ENCODE data around the gene TRPC6.

The TRPC6 gene

DNA sequence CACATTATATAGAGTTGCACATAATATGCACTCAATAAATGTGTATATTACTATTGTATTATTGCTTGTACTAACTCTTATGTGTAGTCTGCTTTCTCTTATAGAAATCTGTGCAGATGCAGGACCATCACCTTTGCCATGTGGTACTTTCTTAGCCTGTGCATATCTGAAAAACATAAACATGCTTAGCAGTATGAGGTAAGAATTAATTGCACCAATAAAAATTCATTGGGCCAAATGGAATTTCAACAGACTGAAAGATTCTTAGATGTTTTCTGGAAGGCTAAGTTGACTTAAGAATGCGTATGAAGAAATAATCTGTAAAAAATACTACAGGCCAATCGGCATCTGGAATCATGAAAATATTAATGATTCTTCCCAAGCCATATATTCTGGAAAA is 55.3 kb downstream of the TRPC6 start:
- H3K9me3 ChIP-seq (ENCODE audit: control insufficient read depth in 2 of 2, low read length in 2 of 2): no peaks in the 10 kb centered on the region
- no peaks in the 10 kb centered on the region for H3K4me1 ChIP-seq (ENCODE audit: control insufficient read depth in 2 of 2, insufficient read depth in 2 of 2, low read length in 2 of 2)
- H3K4me3 ChIP-seq (ENCODE audit: low read length in 2 of 2): no peak overlapping the region
- no peak overlapping the region for H3K9ac ChIP-seq (ENCODE audit: low read depth in 1 of 2, low read length in 2 of 2)
- no peaks in the 10 kb centered on the region for H3K27me3 ChIP-seq (ENCODE audit: control insufficient read depth in 2 of 2, insufficient read depth in 2 of 2, low read length in 2 of 2)
- H3K36me3 ChIP-seq (ENCODE audit: control insufficient read depth in 2 of 2, insufficient read depth in 2 of 2, low read length in 2 of 2): no peaks in the 10 kb centered on the region
- H3K27ac ChIP-seq (ENCODE audit: low read depth in 2 of 2, low read length in 2 of 2): no peak overlapping the region

DNA sequence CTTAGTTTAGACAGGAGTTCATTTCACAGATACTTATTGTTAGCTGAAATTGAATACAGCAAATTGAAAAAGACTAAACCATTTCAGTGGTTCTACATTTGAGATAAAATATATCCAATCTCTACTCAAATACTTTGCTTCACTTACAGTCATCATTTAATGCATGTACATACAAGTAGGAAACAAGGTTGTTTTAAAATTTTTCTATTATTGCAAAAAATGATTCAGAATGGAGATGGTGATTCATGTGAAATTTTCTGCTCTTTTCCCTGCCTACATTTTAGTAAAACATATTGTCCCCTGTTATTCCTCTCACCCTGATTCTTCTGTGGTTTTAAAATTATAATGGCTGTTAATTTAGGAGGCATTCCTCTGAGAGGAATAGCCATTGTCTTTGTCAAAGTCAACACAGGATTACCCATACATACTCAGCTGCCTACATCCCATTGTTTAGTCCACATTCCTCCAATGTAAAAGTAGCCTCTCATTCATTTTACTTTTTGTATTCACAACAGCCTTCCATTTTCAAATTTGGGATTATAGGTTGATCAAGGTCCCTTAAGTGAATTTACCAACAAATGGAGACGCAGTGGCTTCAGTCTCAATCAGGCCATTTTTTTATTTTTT is 60.1 kb downstream of the TRPC6 start:
- H3K36me3 ChIP-seq (ENCODE audit: control insufficient read depth in 2 of 2, insufficient read depth in 2 of 2, low read length in 2 of 2): no peaks in the 10 kb centered on the region
- H3K4me3 ChIP-seq (ENCODE audit: low read length in 2 of 2): no peak overlapping the region
- H3K9me3 ChIP-seq (ENCODE audit: control insufficient read depth in 2 of 2, low read length in 2 of 2): no peaks in the 10 kb centered on the region
- H3K27me3 ChIP-seq (ENCODE audit: control insufficient read depth in 2 of 2, insufficient read depth in 2 of 2, low read length in 2 of 2): no peaks in the 10 kb centered on the region
- no peaks in the 10 kb centered on the region for H3K4me1 ChIP-seq (ENCODE audit: control insufficient read depth in 2 of 2, insufficient read depth in 2 of 2, low read length in 2 of 2)
- H3K27ac ChIP-seq (ENCODE audit: low read depth in 2 of 2, low read length in 2 of 2): no peak overlapping the region
- no peak overlapping the region for H3K9ac ChIP-seq (ENCODE audit: low read depth in 1 of 2, low read length in 2 of 2)

DNA sequence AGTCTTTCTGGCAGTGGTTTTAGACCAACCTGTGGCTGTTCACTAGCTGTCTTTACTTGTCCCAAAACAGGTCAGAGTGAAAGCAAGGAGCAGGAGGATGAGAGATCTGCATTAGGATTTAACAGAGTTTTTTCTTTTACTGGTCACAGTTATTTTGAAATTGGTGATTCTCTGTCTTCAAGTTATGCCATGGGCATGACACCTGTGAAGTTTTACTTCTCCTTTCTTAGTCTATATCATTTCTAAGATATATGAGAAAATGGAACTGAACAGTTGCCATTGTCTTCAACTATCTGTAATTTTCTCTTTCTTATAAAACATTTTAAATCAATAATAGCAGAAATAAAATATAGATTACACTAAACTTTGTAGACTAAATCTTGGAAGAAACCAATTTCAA is 60.6 kb downstream of the TRPC6 start:
- Histone ChIP-seq H3K27me3 (ENCODE audit: control insufficient read depth in 2 of 2, insufficient read depth in 2 of 2, low read length in 2 of 2) (no peaks in the 10 kb centered on the region), H3K27ac (ENCODE audit: low read depth in 2 of 2, low read length in 2 of 2) (no peak overlapping the region), H3K9me3 (ENCODE audit: control insufficient read depth in 2 of 2, low read length in 2 of 2) (no peaks in the 10 kb centered on the region), H3K4me1 (ENCODE audit: control insufficient read depth in 2 of 2, insufficient read depth in 2 of 2, low read length in 2 of 2) (no peaks in the 10 kb centered on the region), H3K9ac (ENCODE audit: low read depth in 1 of 2, low read length in 2 of 2) (no peak overlapping the region), H3K36me3 (ENCODE audit: control insufficient read depth in 2 of 2, insufficient read depth in 2 of 2, low read length in 2 of 2) (no peaks in the 10 kb centered on the region), H3K4me3 (ENCODE audit: low read length in 2 of 2) (no peak overlapping the region)

DNA sequence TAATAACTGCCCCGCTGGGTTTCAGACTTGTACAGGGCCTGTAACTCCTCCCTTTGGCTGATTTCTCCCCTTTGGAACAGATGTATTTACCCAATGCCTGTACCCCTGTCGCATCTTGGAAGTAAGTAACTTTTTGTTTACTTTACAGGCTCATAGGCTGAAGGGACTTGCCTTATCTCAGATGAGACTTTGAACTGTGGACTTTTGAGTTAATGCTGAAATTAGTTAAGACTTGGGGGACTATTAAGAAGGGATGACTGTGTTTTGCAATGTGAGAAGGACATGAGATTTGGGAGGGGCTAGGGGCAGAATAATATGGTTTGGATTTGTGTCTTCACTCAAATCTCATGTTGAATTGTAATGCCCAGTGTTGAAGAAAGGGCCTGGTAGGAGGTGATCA is 62.0 kb downstream of the TRPC6 start:
- Histone ChIP-seq H3K27me3 (ENCODE audit: control insufficient read depth in 2 of 2, insufficient read depth in 2 of 2, low read length in 2 of 2) (no peaks in the 10 kb centered on the region), H3K9me3 (ENCODE audit: control insufficient read depth in 2 of 2, low read length in 2 of 2) (no peaks in the 10 kb centered on the region), H3K36me3 (ENCODE audit: control insufficient read depth in 2 of 2, insufficient read depth in 2 of 2, low read length in 2 of 2) (no peaks in the 10 kb centered on the region), H3K9ac (ENCODE audit: low read depth in 1 of 2, low read length in 2 of 2) (no peak overlapping the region), H3K27ac (ENCODE audit: low read depth in 2 of 2, low read length in 2 of 2) (no peak overlapping the region), H3K4me1 (ENCODE audit: control insufficient read depth in 2 of 2, insufficient read depth in 2 of 2, low read length in 2 of 2) (no peaks in the 10 kb centered on the region), H3K4me3 (ENCODE audit: low read length in 2 of 2) (no peak overlapping the region)

DNA sequence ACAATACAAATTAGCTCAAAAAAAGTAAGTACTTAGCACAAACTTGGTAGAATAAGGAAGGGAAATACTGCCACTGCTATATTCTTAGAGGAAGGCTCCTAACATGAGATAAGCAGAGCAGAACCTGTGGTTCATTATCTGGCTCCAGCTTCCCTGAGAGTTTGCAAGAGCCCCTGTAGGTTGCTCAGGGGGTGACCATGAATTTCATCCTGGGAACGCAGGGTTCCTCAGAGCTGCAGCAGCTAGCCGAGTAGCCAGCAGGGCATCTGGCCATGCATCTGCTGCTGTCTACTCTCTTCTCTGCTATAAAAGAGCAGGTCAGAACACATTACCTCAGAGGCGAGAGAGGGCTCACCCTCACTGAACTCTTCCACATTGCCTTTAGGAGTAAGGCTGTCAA is 67.3 kb downstream of the TRPC6 start:
- H3K27me3 ChIP-seq (ENCODE audit: control insufficient read depth in 2 of 2, insufficient read depth in 2 of 2, low read length in 2 of 2): no peaks in the 10 kb centered on the region
- no peak overlapping the region for H3K27ac ChIP-seq (ENCODE audit: low read depth in 2 of 2, low read length in 2 of 2)
- no peaks in the 10 kb centered on the region for H3K4me1 ChIP-seq (ENCODE audit: control insufficient read depth in 2 of 2, insufficient read depth in 2 of 2, low read length in 2 of 2)
- H3K9ac ChIP-seq (ENCODE audit: low read depth in 1 of 2, low read length in 2 of 2): no peak overlapping the region
- H3K36me3 ChIP-seq (ENCODE audit: control insufficient read depth in 2 of 2, insufficient read depth in 2 of 2, low read length in 2 of 2): no peaks in the 10 kb centered on the region
- no peaks in the 10 kb centered on the region for H3K9me3 ChIP-seq (ENCODE audit: control insufficient read depth in 2 of 2, low read length in 2 of 2)
- no peak overlapping the region for H3K4me3 ChIP-seq (ENCODE audit: low read length in 2 of 2)

DNA sequence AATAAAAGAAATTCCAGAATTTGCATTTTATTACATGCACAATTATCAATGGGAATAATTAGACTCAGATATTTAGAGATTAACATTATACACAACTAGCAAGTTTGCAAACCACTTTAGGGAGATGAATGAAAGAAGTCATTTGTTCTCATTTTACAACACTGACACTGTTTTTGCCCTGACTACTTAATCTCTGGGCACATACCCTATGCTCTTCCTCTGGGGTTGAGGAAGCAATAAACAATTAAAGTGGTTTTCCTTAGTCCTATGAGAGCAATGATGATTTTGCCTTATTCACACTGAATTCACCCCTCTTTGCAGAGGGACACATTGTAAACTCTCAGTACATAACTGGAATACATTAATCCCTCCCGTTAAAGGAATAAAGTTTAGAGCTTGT is 72.7 kb downstream of the TRPC6 start:
- H3K9ac ChIP-seq (ENCODE audit: low read depth in 1 of 2, low read length in 2 of 2): no peak overlapping the region
- no peak overlapping the region for H3K4me3 ChIP-seq (ENCODE audit: low read length in 2 of 2)
- H3K9me3 ChIP-seq (ENCODE audit: control insufficient read depth in 2 of 2, low read length in 2 of 2): no peaks in the 10 kb centered on the region
- no peaks in the 10 kb centered on the region for H3K27me3 ChIP-seq (ENCODE audit: control insufficient read depth in 2 of 2, insufficient read depth in 2 of 2, low read length in 2 of 2)
- H3K27ac ChIP-seq (ENCODE audit: low read depth in 2 of 2, low read length in 2 of 2): no peak overlapping the region
- no peaks in the 10 kb centered on the region for H3K4me1 ChIP-seq (ENCODE audit: control insufficient read depth in 2 of 2, insufficient read depth in 2 of 2, low read length in 2 of 2)
- no peaks in the 10 kb centered on the region for H3K36me3 ChIP-seq (ENCODE audit: control insufficient read depth in 2 of 2, insufficient read depth in 2 of 2, low read length in 2 of 2)

DNA sequence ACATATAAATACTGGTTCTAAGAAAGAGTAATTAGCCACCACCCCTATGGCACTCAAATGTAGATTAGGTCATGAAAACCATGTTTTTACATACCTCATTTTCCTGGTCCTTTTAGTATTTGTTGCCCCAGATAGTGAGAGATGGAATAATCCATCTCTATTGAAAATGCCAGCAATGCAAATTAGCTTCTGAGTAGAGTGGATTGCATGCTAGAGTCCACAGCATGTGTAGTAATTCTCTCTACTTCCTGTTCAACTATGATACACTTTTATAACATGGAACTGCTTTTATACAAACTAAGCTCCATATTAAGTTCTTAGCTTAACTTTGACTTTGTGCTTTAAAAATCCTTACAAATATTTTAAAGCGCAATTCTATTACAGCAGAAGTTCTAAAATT is 73.2 kb downstream of the TRPC6 start:
- H3K27me3 ChIP-seq (ENCODE audit: control insufficient read depth in 2 of 2, insufficient read depth in 2 of 2, low read length in 2 of 2): no peaks in the 10 kb centered on the region
- no peaks in the 10 kb centered on the region for H3K36me3 ChIP-seq (ENCODE audit: control insufficient read depth in 2 of 2, insufficient read depth in 2 of 2, low read length in 2 of 2)
- no peaks in the 10 kb centered on the region for H3K4me1 ChIP-seq (ENCODE audit: control insufficient read depth in 2 of 2, insufficient read depth in 2 of 2, low read length in 2 of 2)
- H3K9me3 ChIP-seq (ENCODE audit: control insufficient read depth in 2 of 2, low read length in 2 of 2): no peaks in the 10 kb centered on the region
- H3K9ac ChIP-seq (ENCODE audit: low read depth in 1 of 2, low read length in 2 of 2): no peak overlapping the region
- no peak overlapping the region for H3K27ac ChIP-seq (ENCODE audit: low read depth in 2 of 2, low read length in 2 of 2)
- H3K4me3 ChIP-seq (ENCODE audit: low read length in 2 of 2): no peak overlapping the region

DNA sequence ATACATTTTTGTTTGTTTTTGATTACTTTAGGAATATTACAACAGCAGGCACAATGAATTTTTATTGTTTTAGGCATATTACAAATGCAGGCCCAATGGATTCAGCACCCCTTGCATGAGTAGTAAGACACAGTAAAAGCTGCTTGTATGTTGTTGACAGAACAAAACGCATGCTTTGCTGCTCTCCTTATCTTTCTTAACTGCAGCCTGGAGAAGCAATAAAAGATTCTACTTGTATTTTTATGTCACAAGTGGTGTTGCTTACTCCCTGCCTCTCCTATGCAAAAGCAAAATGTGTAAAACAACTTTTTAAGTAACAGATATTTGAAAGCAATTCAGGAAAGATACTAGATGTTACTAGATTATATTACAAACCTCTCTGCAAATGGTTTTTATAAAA is 73.9 kb downstream of the TRPC6 start:
- H3K9me3 ChIP-seq (ENCODE audit: control insufficient read depth in 2 of 2, low read length in 2 of 2): no peaks in the 10 kb centered on the region

DNA sequence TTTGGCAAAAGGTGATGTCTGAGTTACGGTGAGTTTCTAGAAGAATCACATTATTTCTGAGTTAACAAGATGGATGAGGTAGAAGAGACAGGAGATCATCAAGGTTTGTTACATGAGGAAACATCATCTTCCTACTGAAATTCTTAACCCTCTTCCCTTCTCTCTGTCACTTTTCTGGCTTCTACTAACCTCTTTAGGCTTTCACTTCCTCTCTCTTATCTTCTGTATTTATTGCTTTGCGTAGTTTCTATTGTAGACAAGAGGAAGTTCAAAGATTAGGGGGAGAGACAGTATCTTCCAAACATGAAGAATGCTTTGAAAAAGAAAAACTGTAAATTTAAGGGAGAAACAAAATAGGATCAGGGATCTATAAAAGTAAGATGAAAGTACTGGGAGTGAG is 75.4 kb downstream of the TRPC6 start:
- Histone ChIP-seq H3K36me3 (ENCODE audit: control insufficient read depth in 2 of 2, insufficient read depth in 2 of 2, low read length in 2 of 2) (no peaks in the 10 kb centered on the region), H3K9ac (ENCODE audit: low read depth in 1 of 2, low read length in 2 of 2) (no peak overlapping the region), H3K27me3 (ENCODE audit: control insufficient read depth in 2 of 2, insufficient read depth in 2 of 2, low read length in 2 of 2) (no peaks in the 10 kb centered on the region), H3K9me3 (ENCODE audit: control insufficient read depth in 2 of 2, low read length in 2 of 2) (no peaks in the 10 kb centered on the region), H3K4me1 (ENCODE audit: control insufficient read depth in 2 of 2, insufficient read depth in 2 of 2, low read length in 2 of 2) (no peaks in the 10 kb centered on the region), H3K4me3 (ENCODE audit: low read length in 2 of 2) (no peak overlapping the region), H3K27ac (ENCODE audit: low read depth in 2 of 2, low read length in 2 of 2) (no peak overlapping the region)

More for the DNA sequence above, 73.9 kb downstream of the TRPC6 start:
- Histone ChIP-seq H3K27ac (ENCODE audit: low read depth in 2 of 2, low read length in 2 of 2) (no peak overlapping the region), H3K4me1 (ENCODE audit: control insufficient read depth in 2 of 2, insufficient read depth in 2 of 2, low read length in 2 of 2) (no peaks in the 10 kb centered on the region), H3K27me3 (ENCODE audit: control insufficient read depth in 2 of 2, insufficient read depth in 2 of 2, low read length in 2 of 2) (no peaks in the 10 kb centered on the region), H3K9ac (ENCODE audit: low read depth in 1 of 2, low read length in 2 of 2) (no peak overlapping the region), H3K36me3 (ENCODE audit: control insufficient read depth in 2 of 2, insufficient read depth in 2 of 2, low read length in 2 of 2) (no peaks in the 10 kb centered on the region), H3K4me3 (ENCODE audit: low read length in 2 of 2) (no peak overlapping the region)

DNA sequence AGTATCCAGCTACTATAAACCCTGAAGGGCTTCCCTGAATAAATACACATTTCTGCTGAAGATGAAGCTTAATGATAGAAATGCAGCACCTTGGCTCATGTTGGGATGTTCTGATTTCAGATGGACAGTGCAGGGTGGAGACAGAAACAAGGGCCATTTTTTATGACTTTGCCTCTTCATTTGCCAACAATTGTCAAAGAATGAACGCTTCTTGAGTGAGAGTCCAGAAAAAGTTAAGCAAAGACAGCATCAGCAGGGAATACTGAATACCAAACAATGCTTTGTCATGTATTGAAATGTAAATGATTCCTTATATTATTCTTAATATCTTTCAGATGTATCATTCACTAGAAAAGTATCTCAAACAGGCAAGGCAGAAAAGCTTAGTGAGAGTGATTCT is 84.9 kb downstream of the TRPC6 start:
- Histone ChIP-seq H3K4me1 (ENCODE audit: control insufficient read depth in 2 of 2, insufficient read depth in 2 of 2, low read length in 2 of 2) (peaks cover 0 to 2% of the 10 kb centered on the region in 2 donors), H3K9me3 (ENCODE audit: control insufficient read depth in 2 of 2, low read length in 2 of 2) (no peaks in the 10 kb centered on the region), H3K9ac (ENCODE audit: low read depth in 1 of 2, low read length in 2 of 2) (no peak overlapping the region), H3K4me3 (ENCODE audit: low read length in 2 of 2) (no peak overlapping the region), H3K36me3 (ENCODE audit: control insufficient read depth in 2 of 2, insufficient read depth in 2 of 2, low read length in 2 of 2) (no peaks in the 10 kb centered on the region), H3K27ac (ENCODE audit: low read depth in 2 of 2, low read length in 2 of 2) (no peak overlapping the region), H3K27me3 (ENCODE audit: control insufficient read depth in 2 of 2, insufficient read depth in 2 of 2, low read length in 2 of 2) (no peaks in the 10 kb centered on the region)

DNA sequence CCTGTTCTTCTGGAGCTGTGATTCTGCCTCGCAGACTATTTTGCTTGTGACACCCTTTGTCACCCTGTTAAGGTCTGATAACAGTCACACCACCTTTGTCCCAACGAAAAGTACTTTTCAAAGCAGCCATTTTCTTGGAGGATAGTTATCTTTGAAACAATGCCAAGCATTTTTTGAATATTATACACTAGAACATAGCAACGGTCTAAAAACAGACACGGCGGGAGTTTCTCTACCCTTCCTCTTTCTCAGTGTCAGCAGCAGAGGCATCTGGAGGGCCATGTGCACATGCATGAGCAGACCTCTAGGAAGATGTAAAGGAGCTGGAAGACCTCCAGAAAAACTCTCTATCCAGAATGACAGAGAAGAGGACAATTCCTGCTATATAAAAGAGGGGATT is 86.5 kb downstream of the TRPC6 start:
- Histone ChIP-seq H3K36me3 (ENCODE audit: control insufficient read depth in 2 of 2, insufficient read depth in 2 of 2, low read length in 2 of 2) (no peaks in the 10 kb centered on the region), H3K9ac (ENCODE audit: low read depth in 1 of 2, low read length in 2 of 2) (no peak overlapping the region)

More for the DNA sequence above, 86.5 kb downstream of the TRPC6 start:
- Histone ChIP-seq H3K4me1 (ENCODE audit: control insufficient read depth in 2 of 2, insufficient read depth in 2 of 2, low read length in 2 of 2) (peaks cover 0 to 2% of the 10 kb centered on the region in 2 donors), H3K27ac (ENCODE audit: low read depth in 2 of 2, low read length in 2 of 2) (no peak overlapping the region), H3K4me3 (ENCODE audit: low read length in 2 of 2) (no peak overlapping the region), H3K9me3 (ENCODE audit: control insufficient read depth in 2 of 2, low read length in 2 of 2) (no peaks in the 10 kb centered on the region), H3K27me3 (ENCODE audit: control insufficient read depth in 2 of 2, insufficient read depth in 2 of 2, low read length in 2 of 2) (no peaks in the 10 kb centered on the region)
